Body of pancreas (tissue), 4 donors: ENCODE results near the gene MINDY3. TPM values are rescaled to one million over a fixed set of nuclear protein-coding genes. Genes with fewer than 3 reads are reported as not detected.

ENCODE experiments used
- ATAC-seq: fragments of 150-250 bp; one replicate; pipeline ENCODE4 v1.9.1; 2016
- DNase-seq, 4 donors: peaks; one replicate each; pipeline ENCODE4 v3.0.0-alpha.2; 2019
- H3K27ac ChIP-seq, 4 donors: fragments of 200-600 bp; sonication (generic); 1 replicate in 3 of 4; 2 replicates in 1 of 4; pipeline versions ENCODE4 v1.5.1 to v1.6.1; 2016 to 2019; ENCODE audit warnings: mild to moderate bottlenecking in 1 of 4, mixed read lengths in 1 of 4, moderate library complexity in 1 of 4
- H3K27me3 ChIP-seq, 2 donors: fragments of 200-600 bp; sonication (generic); one replicate each; pipeline ENCODE4 v1.6.0; 2016; ENCODE audit warnings: mild to moderate bottlenecking in 1 of 2
- H3K36me3 ChIP-seq, 2 donors: fragments of 200-600 bp; sonication (generic); replicated peaks in 1 of 2; 2 replicates each; pipeline ENCODE4 v1.5.1; 2016; ENCODE audit warnings: low read depth in 2 of 2; ENCODE audit not compliant: insufficient read depth in 1 of 2
- H3K4me1 ChIP-seq: fragments of 200-600 bp; sonication (generic); one replicate; pipeline ENCODE4 v1.6.0; 2016
- H3K4me3 ChIP-seq, 2 donors: fragments of 200-600 bp; sonication (generic); 1 replicate in 1 of 2; 2 replicates in 1 of 2; pipeline ENCODE4 v1.5.1; 2016 to 2019
- H3K9me3 ChIP-seq, 3 donors: fragments of 200-600 bp; sonication (generic); 1 replicate in 2 of 3; 2 replicates in 1 of 3; pipeline ENCODE4 v1.5.1; 2016
- CTCF ChIP-seq, 7 experiments: fragments of 450-650 bp in 4 of 7; fragments of 200-600 bp in 3 of 7; sonication (generic) in 3 of 7; IDR thresholded peaks; one replicate each; pipeline ENCODE4 v1.5.1; 2016 to 2019; ENCODE audit warnings: antibody characterized with exemption in 7 of 7
- POLR2A ChIP-seq, 3 donors: fragments of 450-650 bp; IDR thresholded peaks; one replicate each; pipeline ENCODE4 v1.6.1; 2016; ENCODE audit warnings: antibody characterized with exemption in 3 of 3, mild to moderate bottlenecking in 2 of 3
- WGBS, 2 donors: methylation state at CpG; one replicate each; pipeline ENCODE4 v1.1.5; 2017; 5-methylcytosine and 5-hydroxymethylcytosine counted together
- intact Hi-C: fragments of 100-400 bp; cut with DNase I; formaldehyde crosslinking; loops from one replicate; pipeline ENCODE4 v1.15.1; 2023
- total RNA-seq, 2 donors: library from RNA; depleted of rRNA; stranded (reverse); fragments of >200 nt; gene quantifications; one replicate each; pipeline ENCODE4 v1.1.0, GENCODE V29; 2016

MINDY3 gene
- total RNA-seq, 2 donors from 2014 or later, result 15.6 to 22.1 TPM

GRCh38 chr10:15815242-15815885, 44.9 kb downstream of the MINDY3 start:
- 87% methylated on average over 6 of the region's 6 CpGs for WGBS, 2 donors
- intact Hi-C loops, result no loop called here
- H3K9me3 ChIP-seq, result no peaks in the 10 kb centered on the region
- peaks cover 0 to 7% of the 10 kb centered on the region in 2 donors for H3K36me3 ChIP-seq
- DNase-seq, result no peak
- no peaks in the 10 kb centered on the region for H3K27me3 ChIP-seq
- H3K4me3 ChIP-seq, result no peak overlapping the region
- TF ChIP-seq POLR2A (IDR thresholded peaks at IDR 0.05) (no peak), CTCF (IDR thresholded peaks at IDR 0.05) (no peak)
- H3K4me1 ChIP-seq, result peaks cover 9% of the 10 kb centered on the region
- no peak overlapping the region for H3K27ac ChIP-seq
- ATAC-seq, result no peak

- TF ChIP-seq POLR2A (IDR thresholded peaks at IDR 0.05) (no peak), CTCF (IDR thresholded peaks at IDR 0.05) (no peak)
- intact Hi-C loops, result no loop called here
- DNase-seq, result no peak
- 89 to 92% methylated on average over 6 of the region's 6 CpGs for WGBS, 2 donors
- Histone ChIP-seq H3K27me3 (no peaks in the 10 kb centered on the region), H3K9me3 (no peaks in the 10 kb centered on the region), H3K36me3 (peaks cover 0 to 7% of the 10 kb centered on the region in 2 donors), H3K27ac (no peak overlapping the region), H3K4me1 (peaks cover 9% of the 10 kb centered on the region), H3K4me3 (no peak overlapping the region)
- no peak for ATAC-seq
Measured at GRCh38 chr10:15814565-15814964, 45.7 kb downstream of the MINDY3 start.

- TF ChIP-seq POLR2A (IDR thresholded peaks at IDR 0.05) (no peak), CTCF (IDR thresholded peaks at IDR 0.05) (no peak)
- WGBS, 2 donors, result 92% methylated on average over 3 of the region's 3 CpGs
- Histone ChIP-seq H3K4me1 (peaks cover 9% of the 10 kb centered on the region), H3K36me3 (peaks cover 0 to 7% of the 10 kb centered on the region in 2 donors), H3K9me3 (no peaks in the 10 kb centered on the region), H3K27ac (no peak overlapping the region), H3K27me3 (no peaks in the 10 kb centered on the region), H3K4me3 (no peak overlapping the region)
- DNase-seq, result no peak
- no peak for ATAC-seq
- intact Hi-C loops, result no loop called here
Measured at GRCh38 chr10:15813415-15813814, 46.9 kb downstream of the MINDY3 start.

GRCh38 chr10:15809450-15809849, 50.9 kb downstream of the MINDY3 start:
- ATAC-seq, result no peak

More at GRCh38 chr10:15809450-15809849, 50.9 kb downstream of the MINDY3 start:
- Histone ChIP-seq H3K4me1 (no peaks in the 10 kb centered on the region), H3K27me3 (no peaks in the 10 kb centered on the region), H3K9me3 (no peaks in the 10 kb centered on the region), H3K36me3 (no peaks in the 10 kb centered on the region), H3K27ac (no peak overlapping the region), H3K4me3 (no peak overlapping the region)
- WGBS, 2 donors, result 88 to 92% methylated on average over 4 of the region's 4 CpGs
- TF ChIP-seq POLR2A (IDR thresholded peaks at IDR 0.05) (no peak), CTCF (IDR thresholded peaks at IDR 0.05) (no peak)
- intact Hi-C loops, result no loop called here
- DNase-seq, result no peak
